GM12891 (cell line): ENCODE results near the gene NR1I3.

Experiments
- POLR2A ChIP-seq: IDR thresholded peaks from 2 replicates; pipeline ENCODE4 v1.6.1; 2011; ENCODE audit warnings: low read depth, low read length, control low read depth
- POLR2AphosphoS5 ChIP-seq: IDR thresholded peaks from 2 replicates; pipeline ENCODE4 v1.6.1; 2011; ENCODE audit warnings: low read depth, low read length, control low read depth
- POU2F2 ChIP-seq: IDR thresholded peaks from 2 replicates; pipeline ENCODE4 v1.6.1; 2011; ENCODE audit warnings: low read depth, mild to moderate bottlenecking, control low read depth, low read length, moderate library complexity
- TAF1 ChIP-seq: IDR thresholded peaks from 2 replicates; pipeline ENCODE4 v1.6.1; 2011; ENCODE audit warnings: low read depth, low read length, control low read depth

DNA sequence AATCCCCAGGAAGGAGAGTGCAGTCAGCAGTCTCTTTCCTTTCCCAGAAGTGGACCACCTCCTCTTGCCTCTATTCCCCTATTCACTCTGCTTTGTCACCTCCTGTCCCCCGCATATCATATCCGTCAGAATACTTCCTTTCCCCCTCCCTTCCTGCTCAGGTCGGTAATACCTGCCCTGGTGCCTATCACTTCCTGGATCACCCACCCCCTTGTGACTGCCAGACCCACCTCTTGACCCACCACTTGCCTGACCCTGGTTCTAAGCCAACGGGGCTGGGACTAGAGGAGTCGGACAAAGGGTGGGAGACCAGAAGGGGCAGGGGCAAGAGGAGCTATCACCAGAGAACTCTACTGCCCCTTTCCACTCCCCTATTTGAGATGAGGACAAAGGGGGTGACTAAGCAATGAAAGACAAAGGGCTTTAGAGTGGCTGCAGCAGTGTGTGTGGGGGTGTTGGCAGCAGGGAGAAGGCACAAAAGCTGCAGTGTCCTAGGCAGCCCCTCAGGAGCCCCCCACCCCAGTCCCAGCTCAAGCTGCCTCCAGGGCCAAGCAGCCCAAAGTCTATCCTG, 37.5 kb downstream of the NR1I3 start:
- TF ChIP-seq POLR2A (no peak), POLR2AphosphoS5 (no peak), TAF1 (no peak), POU2F2 (no peak)
